GM19468 (cell line): ENCODE data around the gene SLAMF1.
"Not testable (repeated sequence)": the region's sequence is repeated elsewhere in the genome, so short reads cannot be mapped to it uniquely, and the experiment has no call there.

Experiments
- ATAC-seq: cut with Tn5 transposase; IDR thresholded peaks from one replicate; pipeline ENCODE4 v1.9.1; 2021; ENCODE audit warnings: mild to moderate bottlenecking, moderate library complexity, moderate number of reproducible peaks; ENCODE audit not compliant: unreplicated experiment; ENCODE audit errors: extremely low read depth

The SLAMF1 gene

GRCh38 chr1:160640359-160641123 lies 6.3 kb downstream of the SLAMF1 start:
- ATAC-seq, result no peak

GRCh38 chr1:160639652-160640051 lies 7.2 kb downstream of the SLAMF1 start:
- no peak for ATAC-seq

GRCh38 chr1:160638926-160639325 lies 7.9 kb downstream of the SLAMF1 start:
- no peak for ATAC-seq

- no peak for ATAC-seq
These were observed 8.3 kb downstream of the SLAMF1 start for GRCh38 chr1:160638540-160638857.

- ATAC-seq, result no peak
These were observed 8.9 kb downstream of the SLAMF1 start for GRCh38 chr1:160637821-160638539.

GRCh38 chr1:160637065-160637464 lies 9.8 kb downstream of the SLAMF1 start:
- no peak for ATAC-seq

- ATAC-seq, result no peak
These were observed 10.3 kb downstream of the SLAMF1 start for GRCh38 chr1:160636547-160636946.

- ATAC-seq, result no peak
These were observed 10.8 kb downstream of the SLAMF1 start for GRCh38 chr1:160636076-160636475.

GRCh38 chr1:160634543-160635491 lies 12.0 kb downstream of the SLAMF1 start:
- ATAC-seq, result no peak

- ATAC-seq, result no peak
These were observed 13.4 kb downstream of the SLAMF1 start for GRCh38 chr1:160633330-160633903.

GRCh38 chr1:160631983-160632625 lies 14.7 kb downstream of the SLAMF1 start:
- ATAC-seq, result no peak

GRCh38 chr1:160630523-160631451 lies 16.1 kb downstream of the SLAMF1 start:
- no peak for ATAC-seq

- no peak for ATAC-seq
These were observed 17.3 kb downstream of the SLAMF1 start for GRCh38 chr1:160629286-160630210.

- no peak for ATAC-seq
These were observed 18.0 kb downstream of the SLAMF1 start for GRCh38 chr1:160628799-160629263.

GRCh38 chr1:160627677-160628289 lies 19.1 kb downstream of the SLAMF1 start:
- ATAC-seq, result not testable (repeated sequence)

- no peak for ATAC-seq
These were observed 20.1 kb downstream of the SLAMF1 start for GRCh38 chr1:160626509-160627342.
